HG03159 (cell line): ENCODE data around the gene LCNL1.
A peak's percentile ranks its signal among the peaks of the same experiment; 100 is the strongest.
"Not testable (repeated sequence)": the region's sequence is repeated elsewhere in the genome, so short reads cannot be mapped to it uniquely, and the experiment has no call there.

ENCODE experiments used
- ATAC-seq: cut with Tn5 transposase; IDR thresholded peaks from one replicate; pipeline ENCODE4 v1.9.1; 2021; ENCODE audit warnings: mild to moderate bottlenecking, moderate library complexity; ENCODE audit not compliant: unreplicated experiment

Gene LCNL1

GRCh38 chr9:136991993-136992818, 9.4 kb downstream of the LCNL1 start, which contains the start of gene PAXX:
PAXX (plus strand) TSS chr9:136992422; CDS start chr9:136992444, 22 bp downstream.
- ATAC-seq = peak; percentile 79

GRCh38 chr9:136992819-136993369, 10.1 kb downstream of the LCNL1 start:
- no peak for ATAC-seq

GRCh38 chr9:136994180-136994887, 11.5 kb downstream of the LCNL1 start:
- ATAC-seq = no peak

GRCh38 chr9:136994888-136995230, 12.1 kb downstream of the LCNL1 start:
- ATAC-seq = no peak

GRCh38 chr9:136995362-136995761, 12.6 kb downstream of the LCNL1 start:
- no peak for ATAC-seq

- ATAC-seq = no peak
These were observed 13.0 kb downstream of the LCNL1 start for GRCh38 chr9:136995772-136996311.

- no peak for ATAC-seq
These were observed 13.8 kb downstream of the LCNL1 start, which contains the start of gene CLIC3 for GRCh38 chr9:136996361-136997292. CLIC3 (minus strand) TSS chr9:136996568; CDS start chr9:136996543, 25 bp downstream.

GRCh38 chr9:136997371-136997770, 14.6 kb downstream of the LCNL1 start:
- no peak for ATAC-seq

- no peak for ATAC-seq
These were observed 15.0 kb downstream of the LCNL1 start for GRCh38 chr9:136997830-136998234.

GRCh38 chr9:137000177-137000930, 17.6 kb downstream of the LCNL1 start:
- ATAC-seq = peak; percentile 81

GRCh38 chr9:137001857-137002645, 19.3 kb downstream of the LCNL1 start:
- no peak for ATAC-seq

- ATAC-seq = no peak
These were observed 19.9 kb downstream of the LCNL1 start for GRCh38 chr9:137002646-137003041.

GRCh38 chr9:137004285-137004684, 21.5 kb downstream of the LCNL1 start:
- not testable (repeated sequence) for ATAC-seq

GRCh38 chr9:137006116-137007003, 23.6 kb downstream of the LCNL1 start:
- no peak for ATAC-seq

GRCh38 chr9:137007108-137007815, 24.5 kb downstream of the LCNL1 start:
- no peak for ATAC-seq

- ATAC-seq = no peak
These were observed 25.1 kb downstream of the LCNL1 start for GRCh38 chr9:137007816-137008270.

GRCh38 chr9:137008312-137008711, 25.5 kb downstream of the LCNL1 start:
- no peak for ATAC-seq
